ENCODE results near the gene CNIH3.

The CNIH3 gene

DNA sequence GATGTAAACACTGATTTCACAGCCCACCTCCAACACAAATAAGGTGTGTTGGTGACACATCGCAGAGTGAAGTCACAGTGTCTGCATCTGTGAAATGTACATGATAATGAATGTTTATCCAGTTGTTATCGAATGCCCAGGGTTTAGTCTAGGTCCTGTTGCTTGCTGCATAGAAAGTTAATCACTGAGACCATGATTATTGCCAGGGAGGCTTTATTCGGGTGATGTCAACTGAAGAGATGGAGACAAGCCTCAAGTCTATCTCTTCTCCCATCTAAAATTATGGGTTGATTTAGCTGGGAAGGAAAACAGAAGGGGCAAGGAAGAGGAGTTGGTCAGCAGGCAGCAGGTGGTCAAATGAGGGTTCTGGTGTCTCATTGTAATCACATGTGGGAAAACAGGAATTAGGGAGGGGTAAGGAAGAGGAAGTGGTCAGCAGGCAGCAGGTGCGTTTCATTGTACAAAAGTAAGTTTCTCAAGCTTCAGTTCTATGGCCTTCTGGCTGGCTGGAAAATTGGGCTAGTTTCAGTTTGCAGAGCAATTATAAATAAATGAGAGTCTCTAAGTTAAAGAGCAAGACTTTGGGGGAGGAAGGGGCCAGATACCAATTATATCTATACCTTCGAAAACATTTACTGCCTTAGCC is 167.0 kb downstream of the CNIH3 start:
- no peak for TF ChIP-seq CTCF (IDR thresholded peaks at IDR 0.05)
- Histone ChIP-seq H3K9me3 (no peaks in the 10 kb centered on the region), H3K27ac (no peak overlapping the region), H3K27me3 (no peaks in the 10 kb centered on the region), H3K4me3 (ENCODE audit: low read depth in 1 of 2, low read length in 1 of 2) (no peak overlapping the region), H3K36me3 (no peaks in the 10 kb centered on the region), H3K4me1 (ENCODE audit: control insufficient read depth in 1 of 2, insufficient read depth in 1 of 2, low read depth in 1 of 2, low read length in 1 of 2) (no peaks in the 10 kb centered on the region)

GRCh38 chr1:224784265-224785039 is 168.3 kb downstream of the CNIH3 start:
- no peak overlapping the region for H3K4me3 ChIP-seq (ENCODE audit: low read depth in 1 of 2, low read length in 1 of 2)
- H3K27ac ChIP-seq, result no peak overlapping the region
- H3K4me1 ChIP-seq (ENCODE audit: control insufficient read depth in 1 of 2, insufficient read depth in 1 of 2, low read depth in 1 of 2, low read length in 1 of 2), result no peaks in the 10 kb centered on the region
- H3K9me3 ChIP-seq, result no peaks in the 10 kb centered on the region
- H3K36me3 ChIP-seq, result no peaks in the 10 kb centered on the region
- H3K27me3 ChIP-seq, result no peaks in the 10 kb centered on the region
- no peak for TF ChIP-seq CTCF (IDR thresholded peaks at IDR 0.05)

GRCh38 chr1:224785040-224785328 is 168.9 kb downstream of the CNIH3 start:
- Histone ChIP-seq H3K4me1 (ENCODE audit: control insufficient read depth in 1 of 2, insufficient read depth in 1 of 2, low read depth in 1 of 2, low read length in 1 of 2) (no peaks in the 10 kb centered on the region), H3K27ac (no peak overlapping the region), H3K27me3 (no peaks in the 10 kb centered on the region), H3K4me3 (ENCODE audit: low read depth in 1 of 2, low read length in 1 of 2) (no peak overlapping the region), H3K9me3 (no peaks in the 10 kb centered on the region), H3K36me3 (no peaks in the 10 kb centered on the region)
- no peak for TF ChIP-seq CTCF (IDR thresholded peaks at IDR 0.05)

DNA sequence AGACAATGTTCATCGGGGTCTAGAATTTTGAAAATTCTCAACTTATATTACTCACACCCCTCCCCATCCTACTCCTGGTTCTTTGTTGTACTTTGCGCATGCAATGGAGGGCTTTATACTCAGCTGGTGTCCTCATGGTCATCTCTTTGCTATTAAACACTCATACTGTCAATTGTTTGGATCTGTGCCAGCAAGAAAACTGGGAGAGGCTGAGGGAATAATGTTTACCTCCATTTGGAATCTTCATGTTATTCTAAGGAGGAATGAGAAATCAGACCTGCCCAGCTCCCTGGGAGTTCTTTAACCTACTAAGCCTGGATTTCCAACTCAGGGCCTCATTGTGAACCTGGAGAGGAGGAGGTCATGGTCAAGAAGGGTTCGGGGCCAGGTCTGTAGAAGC is 169.5 kb downstream of the CNIH3 start:
- no peaks in the 10 kb centered on the region for H3K36me3 ChIP-seq
- no peaks in the 10 kb centered on the region for H3K9me3 ChIP-seq
- no peak for TF ChIP-seq CTCF (IDR thresholded peaks at IDR 0.05)
- H3K4me1 ChIP-seq (ENCODE audit: control insufficient read depth in 1 of 2, insufficient read depth in 1 of 2, low read depth in 1 of 2, low read length in 1 of 2), result no peaks in the 10 kb centered on the region
- H3K27ac ChIP-seq, result no peak overlapping the region
- H3K4me3 ChIP-seq (ENCODE audit: low read depth in 1 of 2, low read length in 1 of 2), result no peak overlapping the region
- no peaks in the 10 kb centered on the region for H3K27me3 ChIP-seq

- H3K36me3 ChIP-seq, result no peaks in the 10 kb centered on the region
- H3K27ac ChIP-seq, result no peak overlapping the region
- no peaks in the 10 kb centered on the region for H3K27me3 ChIP-seq
- TF ChIP-seq CTCF (IDR thresholded peaks at IDR 0.05), result no peak
- H3K4me1 ChIP-seq (ENCODE audit: control insufficient read depth in 1 of 2, insufficient read depth in 1 of 2, low read depth in 1 of 2, low read length in 1 of 2), result no peaks in the 10 kb centered on the region
- H3K9me3 ChIP-seq, result no peaks in the 10 kb centered on the region
- no peak overlapping the region for H3K4me3 ChIP-seq (ENCODE audit: low read depth in 1 of 2, low read length in 1 of 2)
Measured at GRCh38 chr1:224786533-224787250, 170.6 kb downstream of the CNIH3 start.

Measured in neutrophil (primary cell).